ENCODE results near the gene ZNF423. TPM values are rescaled to one million over a fixed set of nuclear protein-coding genes. Genes with fewer than 3 reads are reported as not detected.

ZNF423 gene
- polyA plus RNA-seq, 1 of the 3 experiments (the other 2 are of a cell fraction), result 1.2 TPM

- TF ChIP-seq, protein P1, sequence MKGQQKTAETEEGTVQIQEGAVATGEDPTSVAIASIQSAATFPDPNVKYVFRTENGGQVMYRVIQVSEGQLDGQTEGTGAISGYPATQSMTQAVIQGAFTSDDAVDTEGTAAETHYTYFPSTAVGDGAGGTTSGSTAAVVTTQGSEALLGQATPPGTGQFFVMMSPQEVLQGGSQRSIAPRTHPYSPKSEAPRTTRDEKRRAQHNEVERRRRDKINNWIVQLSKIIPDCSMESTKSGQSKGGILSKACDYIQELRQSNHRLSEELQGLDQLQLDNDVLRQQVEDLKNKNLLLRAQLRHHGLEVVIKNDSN (IDR thresholded peaks at IDR 0.05; ENCODE audit: borderline replicate concordance, low read depth), result no peak
- no peak for TF ChIP-seq YY1 (IDR thresholded peaks at IDR 0.05; ENCODE audit: low read depth)
Measured at GRCh38 chr16:49545243-49545642, 310.7 kb downstream of the ZNF423 start (continued).

DNA sequence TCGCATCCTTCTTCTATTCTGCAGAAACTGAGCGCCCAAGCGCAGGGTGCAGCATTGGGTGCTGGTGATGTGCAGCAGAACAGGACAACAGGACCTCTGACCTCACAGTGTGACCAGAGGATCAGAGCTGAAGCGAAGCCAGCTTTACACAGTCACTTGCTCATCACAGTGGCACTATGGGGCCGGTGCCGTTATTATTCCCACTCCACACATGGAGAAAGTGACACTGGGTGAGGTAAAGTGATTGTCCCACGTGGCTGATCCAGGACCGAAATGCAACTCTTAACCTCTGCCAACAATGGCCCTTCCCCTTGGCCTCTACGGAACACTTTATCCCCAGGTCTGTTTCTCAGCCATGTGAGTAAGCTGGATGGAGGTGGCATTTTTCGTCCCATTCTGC lies 311.1 kb downstream of the ZNF423 start:
- Histone ChIP-seq H3K9me2 (no peaks in the 10 kb centered on the region), H3K4me3 (ENCODE audit: low read depth in 2 of 2, low read length in 1 of 2) (no peak overlapping the region), H3F3A (replicated peaks; ENCODE audit: insufficient read depth) (no peaks in the 10 kb centered on the region), H3K4me2 (no peak overlapping the region), H3K36me3 (replicated peaks in 1 of 2; ENCODE audit: control insufficient read depth in 1 of 2, insufficient read depth in 2 of 2, low read length in 1 of 2) (no peaks in the 10 kb centered on the region), H3K79me2 (ENCODE audit: insufficient read depth) (no peaks in the 10 kb centered on the region), H3K9me3 (no peaks in the 10 kb centered on the region), H3K9ac (no peak overlapping the region), H3K27me3 (ENCODE audit: insufficient read depth) (no peaks in the 10 kb centered on the region), H2AFZ (ENCODE audit: low read depth) (no peak overlapping the region), H3K27ac (ENCODE audit: low read depth in 2 of 2, low read length in 1 of 2) (no peak overlapping the region), H3K4me1 (ENCODE audit: control insufficient read depth in 1 of 2, insufficient read depth in 2 of 2, low read depth in 1 of 2, low read length in 1 of 2) (peaks cover 0 to 69% of the 10 kb centered on the region in 2 experiments; a peak in 2 of 4 replicates), H4K20me1 (ENCODE audit: insufficient read depth) (no peaks in the 10 kb centered on the region)
- TF ChIP-seq, protein P2, sequence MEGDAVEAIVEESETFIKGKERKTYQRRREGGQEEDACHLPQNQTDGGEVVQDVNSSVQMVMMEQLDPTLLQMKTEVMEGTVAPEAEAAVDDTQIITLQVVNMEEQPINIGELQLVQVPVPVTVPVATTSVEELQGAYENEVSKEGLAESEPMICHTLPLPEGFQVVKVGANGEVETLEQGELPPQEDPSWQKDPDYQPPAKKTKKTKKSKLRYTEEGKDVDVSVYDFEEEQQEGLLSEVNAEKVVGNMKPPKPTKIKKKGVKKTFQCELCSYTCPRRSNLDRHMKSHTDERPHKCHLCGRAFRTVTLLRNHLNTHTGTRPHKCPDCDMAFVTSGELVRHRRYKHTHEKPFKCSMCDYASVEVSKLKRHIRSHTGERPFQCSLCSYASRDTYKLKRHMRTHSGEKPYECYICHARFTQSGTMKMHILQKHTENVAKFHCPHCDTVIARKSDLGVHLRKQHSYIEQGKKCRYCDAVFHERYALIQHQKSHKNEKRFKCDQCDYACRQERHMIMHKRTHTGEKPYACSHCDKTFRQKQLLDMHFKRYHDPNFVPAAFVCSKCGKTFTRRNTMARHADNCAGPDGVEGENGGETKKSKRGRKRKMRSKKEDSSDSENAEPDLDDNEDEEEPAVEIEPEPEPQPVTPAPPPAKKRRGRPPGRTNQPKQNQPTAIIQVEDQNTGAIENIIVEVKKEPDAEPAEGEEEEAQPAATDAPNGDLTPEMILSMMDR (IDR thresholded peaks at IDR 0.05), result no peak
- TF ChIP-seq RAD21 (IDR thresholded peaks at IDR 0.05; ENCODE audit: low read length) (no peak), YY1 (IDR thresholded peaks at IDR 0.05; ENCODE audit: low read depth) (no peak), JUND (IDR thresholded peaks at IDR 0.05) (no peak), EZH2phosphoT487 (IDR thresholded peaks at IDR 0.05; ENCODE audit: borderline replicate concordance, low read depth) (no peak), PBX3 (IDR thresholded peaks at IDR 0.05) (no peak), GATA2 (CRISPR knock-in tag; IDR thresholded peaks at IDR 0.05) (no peak), FOXM1 (IDR thresholded peaks at IDR 0.05; ENCODE audit: low read depth) (no peak), RFX5 (IDR thresholded peaks at IDR 0.05; ENCODE audit: low read length) (no peak), NFIC (IDR thresholded peaks at IDR 0.05; ENCODE audit: borderline replicate concordance) (no peak), SIN3A (IDR thresholded peaks at IDR 0.05; ENCODE audit: borderline replicate concordance, low read depth, low read length) (no peak)
- TF ChIP-seq, protein P3, sequence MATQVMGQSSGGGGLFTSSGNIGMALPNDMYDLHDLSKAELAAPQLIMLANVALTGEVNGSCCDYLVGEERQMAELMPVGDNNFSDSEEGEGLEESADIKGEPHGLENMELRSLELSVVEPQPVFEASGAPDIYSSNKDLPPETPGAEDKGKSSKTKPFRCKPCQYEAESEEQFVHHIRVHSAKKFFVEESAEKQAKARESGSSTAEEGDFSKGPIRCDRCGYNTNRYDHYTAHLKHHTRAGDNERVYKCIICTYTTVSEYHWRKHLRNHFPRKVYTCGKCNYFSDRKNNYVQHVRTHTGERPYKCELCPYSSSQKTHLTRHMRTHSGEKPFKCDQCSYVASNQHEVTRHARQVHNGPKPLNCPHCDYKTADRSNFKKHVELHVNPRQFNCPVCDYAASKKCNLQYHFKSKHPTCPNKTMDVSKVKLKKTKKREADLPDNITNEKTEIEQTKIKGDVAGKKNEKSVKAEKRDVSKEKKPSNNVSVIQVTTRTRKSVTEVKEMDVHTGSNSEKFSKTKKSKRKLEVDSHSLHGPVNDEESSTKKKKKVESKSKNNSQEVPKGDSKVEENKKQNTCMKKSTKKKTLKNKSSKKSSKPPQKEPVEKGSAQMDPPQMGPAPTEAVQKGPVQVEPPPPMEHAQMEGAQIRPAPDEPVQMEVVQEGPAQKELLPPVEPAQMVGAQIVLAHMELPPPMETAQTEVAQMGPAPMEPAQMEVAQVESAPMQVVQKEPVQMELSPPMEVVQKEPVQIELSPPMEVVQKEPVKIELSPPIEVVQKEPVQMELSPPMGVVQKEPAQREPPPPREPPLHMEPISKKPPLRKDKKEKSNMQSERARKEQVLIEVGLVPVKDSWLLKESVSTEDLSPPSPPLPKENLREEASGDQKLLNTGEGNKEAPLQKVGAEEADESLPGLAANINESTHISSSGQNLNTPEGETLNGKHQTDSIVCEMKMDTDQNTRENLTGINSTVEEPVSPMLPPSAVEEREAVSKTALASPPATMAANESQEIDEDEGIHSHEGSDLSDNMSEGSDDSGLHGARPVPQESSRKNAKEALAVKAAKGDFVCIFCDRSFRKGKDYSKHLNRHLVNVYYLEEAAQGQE (IDR thresholded peaks at IDR 0.05; ENCODE audit: low read depth, low read length), result no peak
- TF ChIP-seq, protein P4, sequence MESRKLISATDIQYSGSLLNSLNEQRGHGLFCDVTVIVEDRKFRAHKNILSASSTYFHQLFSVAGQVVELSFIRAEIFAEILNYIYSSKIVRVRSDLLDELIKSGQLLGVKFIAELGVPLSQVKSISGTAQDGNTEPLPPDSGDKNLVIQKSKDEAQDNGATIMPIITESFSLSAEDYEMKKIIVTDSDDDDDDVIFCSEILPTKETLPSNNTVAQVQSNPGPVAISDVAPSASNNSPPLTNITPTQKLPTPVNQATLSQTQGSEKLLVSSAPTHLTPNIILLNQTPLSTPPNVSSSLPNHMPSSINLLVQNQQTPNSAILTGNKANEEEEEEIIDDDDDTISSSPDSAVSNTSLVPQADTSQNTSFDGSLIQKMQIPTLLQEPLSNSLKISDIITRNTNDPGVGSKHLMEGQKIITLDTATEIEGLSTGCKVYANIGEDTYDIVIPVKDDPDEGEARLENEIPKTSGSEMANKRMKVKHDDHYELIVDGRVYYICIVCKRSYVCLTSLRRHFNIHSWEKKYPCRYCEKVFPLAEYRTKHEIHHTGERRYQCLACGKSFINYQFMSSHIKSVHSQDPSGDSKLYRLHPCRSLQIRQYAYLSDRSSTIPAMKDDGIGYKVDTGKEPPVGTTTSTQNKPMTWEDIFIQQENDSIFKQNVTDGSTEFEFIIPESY (IDR thresholded peaks at IDR 0.05; ENCODE audit: borderline replicate concordance, low read depth), result no peak
- POLR2A ChIA-PET, result no interaction called here
- DNase-seq, result no peak
- 72% methylated on average over 8 of the region's 10 CpGs for WGBS (ENCODE audit: low lambda C conversion rate)
- CTCF ChIA-PET, result interaction anchor here (1.0 to 1.2 kb wide), 2 partner anchors 42 to 47 kb away, joined by 3 to 4 read pairs; no protein-coding TSS in a partner anchor
